Measurements from ENCODE around the gene C19orf44.
"Not testable (repeated sequence)": the region's sequence is repeated elsewhere in the genome, so short reads cannot be mapped to it uniquely, and the experiment has no call there.

C19orf44 gene

DNA sequence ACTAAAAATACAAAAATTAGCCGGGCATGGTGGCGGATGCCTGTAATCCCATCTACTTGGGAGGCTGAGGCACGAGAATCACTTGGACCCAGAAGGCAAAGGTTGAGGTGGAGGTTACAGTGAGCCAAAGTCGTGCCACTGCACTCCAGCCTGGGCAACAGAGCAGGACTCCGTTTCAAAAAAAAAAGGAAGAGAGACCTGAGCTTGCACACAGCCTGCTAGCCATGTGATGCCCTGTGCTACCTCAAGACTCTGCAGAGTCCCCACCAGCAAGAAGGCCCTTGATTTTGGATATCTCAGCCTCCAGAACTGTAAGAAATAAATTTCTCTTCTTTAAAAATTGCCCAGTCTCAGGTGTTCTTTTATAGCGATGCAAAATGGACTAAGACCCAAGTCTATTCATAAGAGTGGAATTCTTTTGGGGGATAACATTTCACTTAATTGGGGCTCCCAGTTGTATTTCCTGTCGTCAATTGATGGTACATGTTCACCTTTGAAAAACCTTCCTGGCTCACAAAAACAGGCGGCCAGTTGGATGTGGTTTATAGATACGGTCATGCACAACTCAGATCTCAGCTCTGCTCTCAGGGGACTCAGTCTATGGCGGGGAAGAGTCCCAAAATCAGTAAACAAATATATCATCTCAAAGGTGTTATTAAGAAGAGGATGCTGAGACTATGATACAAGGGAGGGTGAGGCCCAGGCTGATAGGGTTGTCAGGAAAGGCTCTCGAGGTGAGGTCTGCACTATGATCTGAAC, 48.5 kb downstream of the C19orf44 start:
- TF ChIP-seq TARDBP (IDR thresholded peaks at IDR 0.05) (no peak), ARNT (IDR thresholded peaks at IDR 0.05) (no peak), CTBP1 (IDR thresholded peaks at IDR 0.05; ENCODE audit: borderline replicate concordance) (no peak), HDGF (IDR thresholded peaks at IDR 0.05; ENCODE audit: borderline replicate concordance) (no peak), FOXM1 (IDR thresholded peaks at IDR 0.05; ENCODE audit: borderline replicate concordance) (no peak), NFRKB (IDR thresholded peaks at IDR 0.05) (no peak), LEF1 (IDR thresholded peaks at IDR 0.05; ENCODE audit: borderline replicate concordance) (no peak)
- ChIA-PET POLR2A (no interaction called here), CTCF (no interaction called here)
- DNase-seq (ENCODE audit: extremely low spot score): no peak

DNA sequence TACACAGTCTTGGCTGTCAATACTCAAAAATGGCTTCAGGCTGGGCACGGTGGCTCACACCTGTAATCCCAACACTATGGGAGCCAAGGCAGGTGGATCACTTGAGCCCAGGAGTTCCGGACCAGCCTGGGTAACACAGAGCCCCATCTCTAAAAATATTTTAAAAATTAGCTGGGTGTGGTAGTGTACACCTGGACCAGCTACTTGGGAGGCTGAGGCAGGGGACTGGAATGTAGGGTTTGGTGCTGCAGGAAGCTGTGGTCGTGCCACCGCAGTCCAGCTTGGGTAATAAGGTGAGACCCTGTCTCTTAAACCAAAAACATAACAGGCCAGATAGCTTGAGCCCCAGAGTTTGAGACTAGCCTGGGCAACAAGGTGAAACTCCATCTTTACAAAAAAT, 52.8 kb downstream of the C19orf44 start:
- DNase-seq (ENCODE audit: extremely low spot score): no peak
- ChIA-PET POLR2A (no interaction called here), CTCF (no interaction called here)
- no peak for TF ChIP-seq CTBP1 (IDR thresholded peaks at IDR 0.05; ENCODE audit: borderline replicate concordance)
- no peak for TF ChIP-seq TARDBP (IDR thresholded peaks at IDR 0.05)
- no peak for TF ChIP-seq SP1 (IDR thresholded peaks at IDR 0.05)
- TF ChIP-seq FOXK2 (IDR thresholded peaks at IDR 0.05): no peak
- TF ChIP-seq ELF4 (IDR thresholded peaks at IDR 0.05): no peak
- no peak for TF ChIP-seq LEF1 (IDR thresholded peaks at IDR 0.05; ENCODE audit: borderline replicate concordance)
- TF ChIP-seq SUZ12 (IDR thresholded peaks at IDR 0.05): no peak
- TF ChIP-seq HDGF (IDR thresholded peaks at IDR 0.05; ENCODE audit: borderline replicate concordance): no peak

DNA sequence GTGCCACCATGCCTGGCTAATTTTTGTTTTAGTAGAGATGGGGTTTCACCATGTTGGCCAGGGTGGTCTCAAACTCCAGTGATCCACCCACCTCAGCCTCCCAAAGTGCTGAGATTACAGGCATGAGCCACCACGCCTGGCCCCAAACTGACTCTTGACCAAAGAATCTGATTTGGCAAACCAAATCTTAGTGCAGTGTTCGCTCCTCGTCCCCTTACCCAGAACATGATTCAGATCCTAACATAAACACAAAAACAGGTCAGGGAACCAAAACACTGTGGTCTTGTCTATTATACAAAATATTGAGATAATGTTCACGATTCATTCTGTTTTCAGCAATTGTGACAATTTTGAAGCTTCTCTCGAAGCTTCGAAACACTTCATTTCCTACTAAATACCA, 55.7 kb downstream of the C19orf44 start:
- POLR2A ChIA-PET; DNase-seq (ENCODE audit: extremely low spot score); CTCF ChIA-PET: not testable (repeated sequence)

DNA sequence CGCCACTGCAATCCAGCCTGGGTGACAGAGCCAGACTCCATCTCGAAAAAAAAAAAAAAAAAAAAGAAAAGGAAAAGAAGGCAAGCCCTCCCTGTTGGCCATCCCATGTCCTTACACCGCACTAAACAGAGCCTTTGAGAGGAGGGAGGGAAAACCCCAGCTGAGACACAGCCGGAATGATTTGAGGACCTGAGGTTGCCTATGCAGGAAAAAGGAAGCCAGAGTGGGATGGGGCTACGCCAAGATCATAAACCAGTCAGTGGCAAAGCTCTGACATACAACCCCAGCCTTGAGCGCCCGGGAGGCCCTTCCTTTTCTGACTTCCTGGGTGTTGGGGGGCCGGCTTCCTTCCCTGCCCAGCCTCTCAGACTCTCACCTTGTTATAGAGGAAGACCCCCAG, 58.6 kb downstream of the C19orf44 start:
- POLR2A ChIA-PET: no interaction called here
- no peak for DNase-seq (ENCODE audit: extremely low spot score)
- TF ChIP-seq LEF1 (IDR thresholded peaks at IDR 0.05; ENCODE audit: borderline replicate concordance): no peak
- no peak for TF ChIP-seq ELF4 (IDR thresholded peaks at IDR 0.05)
- TF ChIP-seq HDGF (IDR thresholded peaks at IDR 0.05; ENCODE audit: borderline replicate concordance): no peak
- no peak for TF ChIP-seq ARNT (IDR thresholded peaks at IDR 0.05)
- TF ChIP-seq, protein P1, sequence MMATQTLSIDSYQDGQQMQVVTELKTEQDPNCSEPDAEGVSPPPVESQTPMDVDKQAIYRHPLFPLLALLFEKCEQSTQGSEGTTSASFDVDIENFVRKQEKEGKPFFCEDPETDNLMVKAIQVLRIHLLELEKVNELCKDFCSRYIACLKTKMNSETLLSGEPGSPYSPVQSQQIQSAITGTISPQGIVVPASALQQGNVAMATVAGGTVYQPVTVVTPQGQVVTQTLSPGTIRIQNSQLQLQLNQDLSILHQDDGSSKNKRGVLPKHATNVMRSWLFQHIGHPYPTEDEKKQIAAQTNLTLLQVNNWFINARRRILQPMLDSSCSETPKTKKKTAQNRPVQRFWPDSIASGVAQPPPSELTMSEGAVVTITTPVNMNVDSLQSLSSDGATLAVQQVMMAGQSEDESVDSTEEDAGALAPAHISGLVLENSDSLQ (IDR thresholded peaks at IDR 0.05): no peak
- TF ChIP-seq L3MBTL2 (conservative IDR thresholded peaks at IDR 0.05): no peak
- TF ChIP-seq FOXA1 (IDR thresholded peaks at IDR 0.05): no peak
- TF ChIP-seq FOXK2 (IDR thresholded peaks at IDR 0.05): no peak
- no peak for TF ChIP-seq NFRKB (IDR thresholded peaks at IDR 0.05)
- no peak for TF ChIP-seq SP1 (IDR thresholded peaks at IDR 0.05)
- CTCF ChIA-PET: no interaction called here

DNA sequence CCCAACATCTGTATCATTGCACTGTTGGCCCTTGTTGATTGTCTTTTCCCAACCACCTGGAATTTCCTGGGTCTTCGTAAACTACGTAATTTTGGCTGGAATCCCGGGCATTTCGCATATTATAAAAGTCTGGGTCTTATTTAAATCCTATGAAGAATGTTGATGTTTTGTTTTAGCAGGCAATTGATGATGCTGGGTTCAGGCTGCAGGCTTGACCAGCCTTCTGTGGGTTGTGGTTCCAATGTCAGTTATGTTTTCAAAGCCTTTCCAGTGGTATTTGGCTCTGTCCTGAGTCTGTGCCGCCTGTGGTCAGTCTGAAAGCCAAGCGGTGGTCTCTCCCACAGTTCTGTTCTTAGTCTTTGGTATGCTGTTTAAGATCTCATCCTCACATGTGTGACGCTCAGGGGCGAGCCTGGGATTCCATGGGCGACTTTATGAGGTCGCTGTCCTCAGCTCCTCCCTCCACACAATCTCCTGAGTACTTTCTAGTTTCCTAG, 63.6 kb downstream of the C19orf44 start:
- DNase-seq (ENCODE audit: extremely low spot score): no peak
- ChIA-PET POLR2A (no interaction called here), CTCF (no interaction called here)
- TF ChIP-seq SP1 (IDR thresholded peaks at IDR 0.05): no peak
- TF ChIP-seq ELF4 (IDR thresholded peaks at IDR 0.05): no peak
- TF ChIP-seq ZNF384 (IDR thresholded peaks at IDR 0.05): no peak
- TF ChIP-seq LEF1 (IDR thresholded peaks at IDR 0.05; ENCODE audit: borderline replicate concordance): no peak
- no peak for TF ChIP-seq L3MBTL2 (conservative IDR thresholded peaks at IDR 0.05)

DNA sequence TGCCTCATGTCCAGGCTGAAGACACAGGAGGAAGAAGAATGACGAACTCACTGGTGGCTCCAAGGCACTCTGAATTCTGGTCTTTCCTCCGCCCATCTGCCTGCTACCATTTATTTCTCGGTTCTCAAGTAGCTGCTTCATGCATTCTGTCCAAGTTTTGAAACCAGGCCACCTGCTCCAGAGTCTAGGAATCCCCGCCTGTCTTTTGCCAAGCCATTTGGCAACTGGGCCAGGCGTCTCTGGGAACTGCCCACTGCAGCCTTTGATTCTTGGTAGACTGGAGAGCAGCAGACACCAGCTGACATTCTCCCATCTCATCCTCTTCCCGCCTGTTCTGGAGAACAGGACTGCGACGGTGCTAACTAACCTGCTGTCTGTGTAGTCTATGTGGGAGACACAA, 65.2 kb downstream of the C19orf44 start:
- ChIA-PET CTCF (no interaction called here), POLR2A (no interaction called here)
- DNase-seq (ENCODE audit: extremely low spot score): no peak
- no peak for TF ChIP-seq SP1 (IDR thresholded peaks at IDR 0.05)
- no peak for TF ChIP-seq LEF1 (IDR thresholded peaks at IDR 0.05; ENCODE audit: borderline replicate concordance)
- no peak for TF ChIP-seq ZNF384 (IDR thresholded peaks at IDR 0.05)
- TF ChIP-seq L3MBTL2 (conservative IDR thresholded peaks at IDR 0.05): no peak
- TF ChIP-seq FOXM1 (IDR thresholded peaks at IDR 0.05; ENCODE audit: borderline replicate concordance): no peak
- TF ChIP-seq, protein P1 (IDR thresholded peaks at IDR 0.05): no peak
- no peak for TF ChIP-seq HDGF (IDR thresholded peaks at IDR 0.05; ENCODE audit: borderline replicate concordance)
- no peak for TF ChIP-seq CTBP1 (IDR thresholded peaks at IDR 0.05; ENCODE audit: borderline replicate concordance)
- TF ChIP-seq ARNT (IDR thresholded peaks at IDR 0.05): no peak
- TF ChIP-seq ELF4 (IDR thresholded peaks at IDR 0.05): no peak
- TF ChIP-seq NFRKB (IDR thresholded peaks at IDR 0.05): no peak
- no peak for TF ChIP-seq FOXK2 (IDR thresholded peaks at IDR 0.05)
- TF ChIP-seq BHLHE40 (IDR thresholded peaks at IDR 0.05; ENCODE audit: borderline replicate concordance): no peak

DNA sequence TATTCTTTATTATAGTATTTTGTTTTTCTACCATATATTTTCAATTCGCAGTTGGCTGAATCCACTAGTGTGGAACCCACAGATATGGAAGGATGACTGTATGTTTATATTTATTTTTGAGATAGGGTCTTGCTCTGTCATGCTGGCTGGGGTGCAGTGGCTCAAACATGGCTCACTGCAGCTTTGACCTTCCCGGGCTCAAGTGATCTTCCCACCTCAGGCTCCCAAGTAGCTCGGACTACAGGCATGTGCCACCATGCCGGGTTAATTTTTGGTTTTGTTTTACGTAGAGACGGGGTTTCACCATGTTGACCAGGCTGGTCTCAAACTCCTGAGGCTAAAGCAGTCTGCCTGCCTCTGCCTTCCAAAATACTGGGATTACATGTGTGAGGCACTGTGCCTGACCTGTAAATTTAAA, 66.4 kb downstream of the C19orf44 start:
- ChIA-PET POLR2A (no interaction called here), CTCF (no interaction called here)
- TF ChIP-seq FOXK2 (IDR thresholded peaks at IDR 0.05): no peak
- TF ChIP-seq SUZ12 (IDR thresholded peaks at IDR 0.05): no peak
- DNase-seq (ENCODE audit: extremely low spot score): no peak

DNA sequence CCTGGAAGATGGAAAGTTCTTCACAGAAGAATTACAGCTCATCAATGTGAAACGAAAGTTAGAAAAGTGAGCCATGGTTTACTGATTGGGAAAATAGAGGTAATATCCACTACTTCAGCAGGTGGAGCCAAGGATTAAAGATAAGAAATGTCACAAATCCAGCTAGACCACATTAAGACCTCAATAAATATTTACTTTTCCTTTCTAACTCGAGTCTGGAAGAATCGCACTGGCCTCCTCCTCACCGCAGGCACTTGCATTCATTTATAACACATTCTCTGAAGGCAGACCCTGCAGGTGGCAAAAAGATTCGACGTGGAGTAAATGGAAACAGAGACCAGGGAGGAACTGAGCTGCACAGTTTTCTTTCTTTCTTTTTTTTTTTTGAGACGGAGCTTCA, 68.6 kb downstream of the C19orf44 start:
- no peak for TF ChIP-seq FOXK2 (IDR thresholded peaks at IDR 0.05)
- POLR2A ChIA-PET: no interaction called here
- DNase-seq (ENCODE audit: extremely low spot score): no peak
- CTCF ChIA-PET: no interaction called here
